Smooth muscle cell of the brain vasculature (primary cell): Measurements from ENCODE around the gene CCDC78.

Experiments used
- DNase-seq: peaks from one replicate; pipeline ENCODE4 v3.0.0-alpha.2; 2012; ENCODE audit warnings: low read depth, low spot score

Gene CCDC78

GRCh38 chr16:740459-740763 is 14.2 kb upstream of the CCDC78 start:
- no peak for DNase-seq

DNA sequence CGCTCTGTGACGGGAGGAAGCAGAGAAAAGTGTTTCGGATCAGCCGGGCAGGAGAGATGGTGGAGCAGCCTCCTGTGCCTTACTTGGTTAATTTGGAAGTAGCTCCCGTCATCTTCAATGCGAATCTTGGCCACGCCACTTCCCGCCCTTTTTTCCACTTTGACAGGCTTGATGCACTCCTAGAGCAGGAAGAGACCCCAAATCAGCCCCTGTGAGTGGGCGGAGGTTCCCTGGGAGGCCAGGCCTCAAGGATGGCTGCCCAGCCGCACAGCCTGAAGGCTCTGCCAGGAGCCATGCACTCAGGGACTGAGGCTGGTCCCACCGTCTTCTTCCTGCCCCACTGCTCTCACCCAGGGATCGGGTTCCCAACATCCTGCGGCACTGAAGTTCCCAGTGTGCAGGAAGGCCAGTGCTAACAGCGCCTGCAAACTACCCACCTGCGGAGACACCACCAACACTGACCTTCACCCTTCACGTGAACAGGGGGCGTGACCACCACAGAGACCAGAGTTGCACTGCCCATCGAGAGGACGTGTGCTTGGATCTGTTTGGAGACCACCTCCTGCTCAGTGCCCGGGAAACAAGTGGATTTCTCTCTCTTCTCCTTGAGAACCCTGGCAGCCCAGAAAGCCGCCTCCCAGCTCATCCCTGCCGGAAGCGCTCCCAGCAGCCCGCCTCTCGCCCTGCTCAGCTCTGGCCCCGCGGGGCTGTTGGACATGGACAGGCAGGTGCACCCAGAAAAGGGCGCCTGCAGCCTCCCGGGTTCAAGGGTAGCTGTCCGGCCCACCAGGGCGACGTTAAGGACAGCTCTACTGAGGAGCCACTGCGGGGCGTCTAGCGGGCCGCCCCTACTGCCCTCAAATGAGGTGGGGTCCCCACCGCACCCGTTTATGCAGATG is 13.6 kb upstream of the CCDC78 start:
- DNase-seq = no peak

GRCh38 chr16:736936-737481 is 10.8 kb upstream of the CCDC78 start:
- DNase-seq = no peak

- no peak for DNase-seq
These were observed 9.8 kb upstream of the CCDC78 start for GRCh38 chr16:735982-736453.

DNA sequence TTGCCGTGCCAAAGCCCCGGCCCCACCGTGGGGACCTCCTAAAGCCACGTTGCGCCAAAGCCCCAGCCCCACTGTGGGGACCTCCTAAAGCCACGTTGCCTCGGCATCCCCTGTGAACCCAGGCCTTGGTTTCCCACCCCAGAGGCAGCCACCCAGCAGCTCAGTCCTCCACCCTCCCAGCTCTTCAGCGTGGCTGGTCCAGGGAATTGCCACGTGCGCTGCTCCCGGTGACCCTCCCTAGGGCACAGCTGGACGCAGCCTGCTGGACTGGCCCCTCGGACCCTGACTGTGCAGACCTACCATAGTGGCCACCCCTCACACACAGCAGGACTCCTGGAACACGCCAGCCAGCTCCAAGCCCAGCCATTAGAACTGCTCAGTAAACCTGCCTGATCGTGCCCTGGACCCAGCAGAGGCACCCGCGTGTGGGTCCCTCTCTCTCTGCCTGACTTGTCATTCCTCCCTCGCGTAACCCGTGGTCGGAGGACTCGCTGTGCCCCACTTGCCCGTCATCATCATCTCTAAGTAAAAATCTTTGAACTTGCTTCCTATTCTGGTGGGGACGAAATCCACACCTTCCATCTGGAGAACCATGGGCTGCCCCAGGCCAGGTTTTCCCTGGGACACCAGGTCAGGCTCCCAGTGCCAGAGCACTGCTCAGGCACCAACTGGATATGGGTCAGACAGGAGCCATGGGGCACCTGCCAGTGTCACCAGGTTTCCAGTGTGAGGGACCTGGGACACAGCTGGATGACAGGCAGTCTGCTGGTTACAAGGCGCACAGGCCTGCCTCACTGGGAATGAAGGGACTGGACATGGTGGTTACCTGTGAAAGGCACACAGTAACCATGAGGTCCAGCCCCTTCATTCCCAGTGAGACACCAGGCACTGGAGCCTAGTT is 9.0 kb upstream of the CCDC78 start:
- no peak for DNase-seq

DNA sequence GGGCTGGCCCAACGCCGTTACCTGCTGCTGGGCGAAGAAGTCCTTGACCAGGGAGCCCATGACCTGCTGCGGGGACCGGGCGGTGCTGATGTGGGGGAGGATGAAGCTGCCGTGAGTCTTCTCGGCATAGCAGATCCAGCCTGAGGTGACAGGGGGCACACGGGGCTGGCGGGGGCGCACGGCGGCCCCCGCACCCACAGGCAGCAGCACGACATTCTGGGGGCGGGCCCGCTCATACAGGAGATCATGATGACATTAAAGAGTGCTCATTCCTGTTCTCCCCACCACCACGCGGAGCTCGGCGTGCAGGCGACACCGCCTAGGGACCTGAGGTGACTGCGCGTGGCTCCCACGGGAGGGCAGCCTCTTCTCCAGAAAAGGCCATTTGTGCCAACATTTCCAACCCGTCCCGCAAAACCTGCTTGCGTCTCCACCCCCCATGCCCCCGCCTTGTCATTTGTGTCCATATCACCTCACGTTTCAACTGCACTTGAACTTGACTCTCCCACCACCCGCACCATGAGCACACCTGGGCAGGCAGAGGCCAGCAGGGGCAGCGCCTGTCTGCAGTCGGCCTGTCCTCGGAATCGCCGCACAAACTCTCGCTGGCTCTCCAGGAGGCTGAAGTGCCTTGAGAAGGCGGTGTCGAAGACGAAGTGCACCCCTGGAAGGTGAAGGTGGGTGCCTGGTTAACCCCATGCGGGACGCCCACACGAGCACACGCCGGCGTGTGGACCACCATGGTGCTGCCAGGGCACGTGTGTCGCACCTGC is 8.2 kb upstream of the CCDC78 start:
- DNase-seq = no peak

DNA sequence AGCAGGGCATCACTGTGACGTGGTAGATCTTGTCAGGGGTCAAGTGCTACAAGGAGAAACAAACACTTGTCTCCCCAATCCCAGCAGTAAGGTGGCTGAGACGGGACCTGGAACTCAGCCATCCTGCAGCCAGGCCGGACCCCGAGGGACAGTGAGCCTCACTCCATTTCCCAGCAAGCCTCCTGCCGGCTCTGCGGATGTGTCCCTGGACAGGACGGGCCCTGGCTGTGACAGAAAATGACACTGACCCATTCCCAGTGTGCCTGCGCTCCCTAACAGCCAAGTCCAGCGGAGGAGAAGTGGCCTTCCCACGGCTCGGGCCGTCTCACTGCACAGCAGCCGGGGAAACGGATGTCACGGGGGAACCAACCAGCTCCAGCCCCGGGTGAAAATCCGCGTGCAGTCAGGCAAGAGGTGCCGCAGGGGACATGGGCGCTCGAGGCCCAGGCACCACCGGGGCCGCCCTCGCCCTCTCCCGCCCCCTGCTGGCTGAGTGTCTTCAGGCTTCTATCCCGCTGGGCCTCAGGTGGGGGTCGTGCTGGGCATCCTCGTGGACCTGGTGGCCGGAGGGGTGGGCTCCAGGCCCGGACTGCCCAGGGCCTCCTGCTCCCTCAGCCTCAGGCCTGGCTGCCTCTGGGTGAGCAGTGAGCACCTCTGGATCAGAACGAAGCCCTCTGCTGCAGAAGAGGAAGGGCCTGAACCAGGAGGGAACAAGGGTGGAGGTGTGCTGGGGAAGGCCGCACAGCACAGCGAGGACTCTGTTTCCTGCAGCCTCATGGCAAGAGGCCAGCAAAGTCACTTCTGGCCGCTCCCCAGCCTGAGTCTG is 7.4 kb upstream of the CCDC78 start:
- DNase-seq = no peak

DNA sequence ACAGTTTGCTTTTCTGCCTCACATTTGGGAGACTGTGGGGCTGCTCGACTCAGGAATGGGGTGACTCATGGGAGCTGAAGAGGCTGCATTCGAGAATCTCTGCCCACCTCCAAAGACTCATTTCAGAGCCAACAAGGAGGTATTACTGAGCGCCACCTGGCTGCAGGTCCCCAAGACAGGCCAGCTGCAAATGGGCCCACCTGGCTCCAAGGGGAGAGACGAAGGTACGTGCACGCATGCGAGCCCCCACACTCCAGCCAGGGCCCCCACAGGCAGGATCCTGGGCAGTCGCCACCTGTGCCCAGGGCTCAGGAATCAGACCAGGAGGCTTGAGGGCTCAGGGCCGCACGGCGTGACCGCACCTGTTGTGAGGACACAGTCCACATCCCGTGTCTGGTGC is 6.7 kb upstream of the CCDC78 start:
- no peak for DNase-seq

GRCh38 chr16:732332-732731 is 6.1 kb upstream of the CCDC78 start:
- DNase-seq = no peak

DNA sequence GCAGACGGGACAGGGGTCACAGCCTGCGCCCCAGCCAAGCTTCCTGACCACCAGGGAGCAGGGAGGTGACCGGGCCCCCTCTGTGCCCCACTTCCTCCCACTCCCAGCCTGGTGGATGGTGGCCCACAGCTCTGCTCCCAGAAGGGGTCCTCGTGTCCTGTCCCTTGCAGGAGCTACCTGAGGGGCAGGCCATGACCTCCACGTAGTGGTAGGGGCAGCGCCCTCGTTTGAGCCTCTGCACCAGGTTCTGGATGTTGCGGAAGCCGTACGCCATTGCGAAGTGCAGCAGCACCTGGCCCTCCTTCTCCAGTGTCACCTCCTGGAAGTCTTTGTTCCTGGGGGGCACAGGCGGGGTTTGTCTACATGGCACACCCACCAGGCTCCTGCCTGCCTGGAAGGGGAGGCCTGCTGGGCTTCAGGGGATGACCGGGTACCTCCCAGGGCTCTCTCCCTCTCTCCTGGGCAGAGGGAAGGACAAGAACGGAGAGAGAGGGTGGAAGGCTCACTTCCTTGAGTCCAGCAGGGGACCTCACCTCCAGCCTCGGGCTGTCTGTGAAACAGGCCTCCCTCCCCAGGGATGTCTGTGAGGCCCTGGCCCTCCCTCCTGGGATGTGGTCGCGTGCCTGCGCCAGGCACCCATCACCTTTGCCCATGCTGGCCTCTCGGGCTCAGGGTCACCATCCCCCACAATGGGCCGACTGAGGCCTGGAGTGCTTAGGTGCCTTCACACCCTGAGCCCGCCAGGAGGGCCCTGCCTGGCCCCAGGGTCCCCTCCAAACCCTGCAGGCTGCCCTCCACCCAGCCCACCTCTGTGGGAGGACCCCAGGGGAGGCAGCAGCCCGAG is 4.6 kb upstream of the CCDC78 start:
- DNase-seq = no peak

DNA sequence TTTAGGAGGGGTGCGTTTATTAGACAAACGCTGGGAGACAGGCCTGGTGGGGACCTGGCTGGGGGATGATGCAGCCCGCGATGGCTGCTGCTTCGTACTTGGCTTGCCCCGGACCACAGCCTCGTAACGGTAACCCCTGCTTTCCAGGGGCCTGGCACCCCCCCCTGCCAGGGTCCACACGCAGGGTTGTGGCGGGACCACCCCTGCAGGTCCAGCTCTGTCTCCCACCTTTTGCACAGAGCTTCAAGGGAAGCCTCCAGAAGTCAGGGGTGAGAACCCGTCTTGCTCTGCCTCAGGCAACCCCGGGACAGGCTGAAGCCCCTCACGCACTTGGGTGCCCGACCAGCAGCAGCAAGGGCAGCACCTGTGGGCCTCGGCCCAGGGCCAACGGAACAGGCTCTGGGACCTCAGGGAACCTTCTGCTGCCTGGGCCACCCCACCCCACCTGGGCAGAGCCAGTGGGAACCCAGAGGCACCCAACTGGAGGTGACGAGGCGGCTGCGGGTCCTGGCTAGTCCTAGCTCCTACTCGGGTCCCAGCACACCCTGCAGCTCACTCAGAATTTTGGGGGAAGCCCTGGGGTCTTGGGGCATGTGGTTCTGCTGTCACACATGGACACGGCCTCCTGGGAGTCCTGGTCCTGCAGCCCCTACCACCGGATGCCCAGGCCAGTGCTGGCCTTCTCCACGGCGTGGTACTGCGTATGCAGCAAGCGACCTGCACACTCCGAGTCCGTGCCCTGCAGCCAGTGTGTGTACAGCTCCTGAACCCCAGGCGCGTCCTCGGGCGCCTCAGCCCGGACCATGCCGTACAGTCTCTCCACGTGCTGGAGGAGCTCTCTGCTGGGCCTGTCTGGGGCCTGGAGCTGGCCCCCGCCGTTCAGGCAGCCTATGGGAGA is 3.8 kb upstream of the CCDC78 start:
- DNase-seq = no peak

DNA sequence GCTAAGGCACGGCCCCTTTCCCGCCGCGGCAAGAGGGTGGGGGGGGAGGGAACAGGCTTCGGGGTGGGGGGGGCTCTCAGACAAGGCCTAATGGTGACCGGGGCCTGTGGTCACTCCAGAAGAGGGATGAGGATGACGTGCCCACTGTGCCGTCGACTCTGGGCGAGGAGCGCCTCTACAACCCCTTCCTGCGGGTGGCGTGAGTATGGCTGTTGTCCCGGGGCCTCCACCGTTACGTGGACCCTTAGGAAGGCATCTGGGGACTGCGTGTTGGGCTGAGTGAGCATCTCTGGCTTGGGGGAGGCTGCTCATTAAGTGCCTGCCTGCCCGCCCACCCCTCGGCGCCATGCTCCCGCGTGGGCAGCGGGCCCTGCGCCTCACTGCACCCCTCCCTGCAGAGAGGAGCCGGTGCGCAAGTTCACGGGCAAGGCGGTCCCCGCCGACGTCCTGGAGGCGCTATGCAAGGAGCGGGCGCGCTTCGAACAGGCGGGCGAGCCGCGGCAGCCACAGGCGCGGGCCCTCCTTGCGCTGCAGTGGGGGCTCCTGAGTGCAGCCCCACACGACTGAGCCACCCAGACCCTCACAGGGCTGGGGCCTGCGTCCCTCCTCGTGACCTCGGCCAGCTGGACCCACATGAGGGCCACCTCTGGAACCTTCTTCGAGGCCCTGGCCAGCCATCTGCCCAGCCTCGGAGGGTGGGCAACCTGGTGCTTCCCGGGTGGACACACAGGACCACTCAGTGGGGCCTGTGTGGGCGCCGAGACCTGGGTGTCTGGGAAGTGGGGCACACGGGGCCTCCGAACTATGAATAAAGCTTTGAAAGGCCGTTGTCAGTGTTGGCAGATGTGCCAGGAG is 2.9 kb upstream of the CCDC78 start:
- DNase-seq = no peak

- DNase-seq = no peak
These were observed 2.1 kb upstream of the CCDC78 start for GRCh38 chr16:728131-728889.

DNA sequence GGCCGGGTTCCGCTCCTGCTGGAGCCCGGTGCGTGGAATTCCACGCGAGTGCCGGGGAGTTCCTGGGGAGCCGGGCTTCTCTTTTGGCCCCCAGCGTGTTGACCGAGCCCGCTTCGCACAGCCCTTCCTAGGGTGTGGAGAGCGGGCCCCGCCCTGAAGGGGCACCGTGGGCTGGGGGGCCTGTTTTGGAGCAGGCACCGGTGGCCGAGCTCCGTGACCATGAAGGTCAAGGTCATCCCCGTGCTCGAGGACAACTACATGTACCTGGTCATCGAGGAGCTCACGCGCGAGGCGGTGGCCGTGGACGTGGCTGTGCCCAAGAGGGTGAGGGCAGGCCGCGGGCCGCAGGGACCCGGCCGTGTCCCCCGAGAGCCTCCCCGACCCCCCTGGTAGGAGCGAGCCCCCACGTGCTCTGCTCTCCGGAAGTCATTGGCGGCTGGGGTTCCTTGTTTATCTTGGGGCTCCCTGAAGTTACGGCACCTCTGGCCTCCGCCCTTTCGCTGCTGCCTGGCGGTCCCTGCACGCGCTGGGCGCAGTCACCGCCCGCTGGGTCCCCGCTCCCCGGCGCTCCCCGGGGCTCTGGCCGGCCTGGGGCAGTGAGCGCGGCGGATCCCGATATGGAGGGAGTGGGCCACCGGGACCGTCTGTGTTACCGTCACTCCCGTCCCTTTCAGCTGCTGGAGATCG is 1.2 kb upstream of the CCDC78 start:
- DNase-seq = no peak

DNA sequence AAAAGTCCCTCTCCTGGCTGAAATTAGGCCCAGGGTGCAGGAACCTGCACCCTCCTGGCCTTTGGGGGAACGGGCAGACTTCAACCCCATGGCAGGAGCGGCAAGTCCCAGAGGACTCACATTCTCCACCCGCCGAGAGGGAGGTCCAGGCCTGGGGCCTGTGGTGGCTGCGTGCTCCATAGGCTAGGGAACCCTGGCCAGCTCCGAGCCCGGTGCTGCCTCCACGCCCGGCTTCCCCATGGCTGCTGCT is 130 bp downstream of the CCDC78 start:
- no peak for DNase-seq

DNA sequence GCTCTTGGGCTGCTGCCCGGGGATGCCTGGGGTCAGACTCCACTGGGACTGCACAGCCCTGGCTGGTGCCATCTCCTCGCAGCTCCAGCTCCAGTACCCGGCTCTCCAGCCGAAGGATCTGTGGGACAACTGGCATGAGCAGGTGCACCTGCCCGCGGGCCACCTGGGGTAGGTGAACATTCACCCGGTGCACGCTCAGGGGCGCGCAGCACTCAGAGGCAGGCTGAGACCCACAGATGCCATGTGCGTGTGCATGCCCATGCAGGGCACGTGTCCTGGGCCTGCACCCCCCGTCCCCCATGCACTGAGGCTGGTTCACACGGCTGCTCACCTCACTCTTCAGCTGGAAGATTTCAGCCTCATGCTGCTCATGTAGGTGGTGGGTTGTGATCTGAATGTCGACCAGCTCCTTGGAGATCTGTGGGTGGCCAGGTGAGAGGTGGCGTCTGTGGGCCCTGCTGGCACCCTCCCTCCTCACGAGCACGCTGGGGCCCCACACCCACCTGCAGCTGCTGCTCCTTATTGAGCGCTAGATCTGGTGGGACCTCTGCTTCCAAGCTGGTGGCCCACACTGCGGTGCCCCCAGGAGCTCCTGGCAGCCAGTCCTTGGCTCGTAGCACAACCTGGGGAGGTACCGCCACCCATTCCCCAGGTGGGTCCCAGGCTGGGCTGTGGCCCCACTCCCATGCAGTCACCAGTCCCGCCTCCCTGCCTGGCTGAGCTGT is 618 bp downstream of the CCDC78 start:
- no peak for DNase-seq
